HT1080 (cell line): Measurements from ENCODE around the gene NGB. TPM values are rescaled to one million over a fixed set of nuclear protein-coding genes. Genes with fewer than 3 reads are reported as not detected.
"Not testable (repeated sequence)": the region's sequence is repeated elsewhere in the genome, so short reads cannot be mapped to it uniquely, and the experiment has no call there.

Experiments used
- DNase-seq: peaks from one replicate; pipeline ENCODE4 v3.0.0-alpha.2; 2015; ENCODE audit warnings: low read depth
- total RNA-seq: library from RNA; depleted of rRNA; stranded (reverse); fragments of >200 nt; shearing (Covaris generic); gene quantifications from 2 replicates; pipeline ENCODE4 v1.2.3, GENCODE V29; 2014

Gene NGB
- total RNA-seq, 1 experiment from 2014 or later, result not detected

DNA sequence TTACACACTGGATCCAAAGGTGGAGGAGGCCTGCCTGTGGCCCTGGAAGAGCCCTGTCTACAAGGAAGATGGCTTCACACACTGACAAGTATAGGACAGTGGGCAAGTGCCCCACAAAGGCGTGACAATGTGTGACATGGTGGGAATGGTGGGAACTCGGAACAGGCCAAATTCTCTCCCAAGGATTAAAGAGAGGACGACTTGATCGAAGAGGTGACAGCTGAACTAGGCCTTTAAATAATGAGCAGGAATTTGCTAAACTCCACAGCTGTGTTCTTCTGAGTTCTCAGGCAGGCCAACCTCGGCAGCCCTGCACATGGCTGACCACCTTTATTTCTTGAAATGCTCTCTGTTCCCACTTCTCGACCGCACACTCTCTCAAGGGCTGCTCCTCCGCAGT lies 25.9 kb upstream of the NGB start:
- DNase-seq, result no peak

DNA sequence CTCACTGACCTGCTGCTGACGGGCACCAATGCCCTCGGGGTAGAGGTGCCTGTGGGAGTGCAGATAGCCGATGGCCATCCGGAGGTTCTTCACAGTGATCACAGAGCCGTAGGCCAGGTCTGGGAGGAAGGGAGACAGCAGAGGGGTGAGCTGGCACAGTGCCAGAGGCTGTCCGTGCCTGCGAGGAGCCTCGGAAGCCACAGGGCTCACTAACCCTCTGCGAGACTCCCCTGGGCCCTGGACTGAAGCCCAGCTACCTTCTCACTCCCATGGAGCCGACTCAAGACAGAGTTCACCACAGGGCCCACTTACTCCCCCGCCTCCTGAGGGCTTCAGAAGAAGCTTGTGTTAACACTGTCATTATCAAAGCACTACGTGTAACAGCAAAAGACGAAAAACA lies 25.1 kb upstream of the NGB start:
- DNase-seq, result no peak

DNA sequence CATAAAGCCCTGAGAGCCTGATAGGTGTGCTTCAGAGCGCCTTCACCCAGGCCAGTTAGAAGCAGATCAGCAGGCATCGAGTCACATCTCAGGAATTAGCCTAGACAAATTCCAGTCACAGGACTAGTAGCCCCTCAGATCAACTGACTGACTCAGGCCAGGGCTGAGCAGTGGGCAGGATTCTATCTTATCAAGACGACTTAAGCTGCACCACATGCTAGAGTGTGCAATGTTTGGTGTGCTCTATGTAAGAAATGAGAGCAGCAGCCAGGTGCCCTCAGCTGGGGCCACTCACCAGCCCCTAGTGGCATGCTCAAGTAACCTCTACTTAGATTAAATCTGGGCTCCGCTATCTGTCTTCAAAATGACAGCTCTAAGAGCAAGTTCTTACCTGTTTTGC lies 19.7 kb upstream of the NGB start:
- DNase-seq, result peak; percentile 26

DNA sequence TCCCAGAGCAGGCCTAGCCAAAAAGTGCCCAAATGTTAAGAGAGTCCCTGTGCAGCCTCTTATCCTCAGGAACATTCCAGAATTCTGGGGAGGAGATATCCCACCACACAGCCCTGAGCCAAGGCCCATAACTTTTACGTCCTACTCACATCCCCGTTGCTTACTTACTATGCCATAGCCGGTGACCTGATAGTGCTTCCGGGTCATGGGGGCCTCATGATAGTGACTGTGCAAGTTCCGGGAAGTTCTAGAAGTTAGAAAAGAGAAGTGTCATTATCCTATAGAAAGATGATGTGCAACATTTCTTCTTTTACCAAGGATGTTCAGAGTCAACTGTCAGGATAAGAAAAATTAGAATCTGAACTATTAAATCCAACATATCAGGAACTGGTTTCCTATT lies 15.6 kb upstream of the NGB start:
- no peak for DNase-seq

DNA sequence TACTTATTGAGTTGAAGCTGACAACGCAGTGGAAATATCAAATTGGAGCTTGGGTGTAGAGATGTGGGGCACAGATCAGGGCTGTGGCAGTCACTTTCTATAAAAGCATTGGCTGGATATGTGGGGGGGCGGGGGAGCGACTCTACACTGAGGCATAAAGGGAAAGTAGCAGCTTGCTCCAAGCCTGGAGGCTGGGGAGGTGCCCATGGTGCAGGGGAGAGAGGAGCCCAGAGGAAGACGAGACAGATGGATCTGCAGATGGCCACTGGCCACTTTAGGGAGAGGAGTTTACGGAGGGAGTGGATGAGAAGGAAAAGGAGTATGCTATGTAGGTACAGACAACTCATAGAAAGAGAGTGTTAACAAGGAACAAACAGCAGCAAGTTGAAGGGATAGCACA lies 13.5 kb upstream of the NGB start:
- DNase-seq, result no peak

DNA sequence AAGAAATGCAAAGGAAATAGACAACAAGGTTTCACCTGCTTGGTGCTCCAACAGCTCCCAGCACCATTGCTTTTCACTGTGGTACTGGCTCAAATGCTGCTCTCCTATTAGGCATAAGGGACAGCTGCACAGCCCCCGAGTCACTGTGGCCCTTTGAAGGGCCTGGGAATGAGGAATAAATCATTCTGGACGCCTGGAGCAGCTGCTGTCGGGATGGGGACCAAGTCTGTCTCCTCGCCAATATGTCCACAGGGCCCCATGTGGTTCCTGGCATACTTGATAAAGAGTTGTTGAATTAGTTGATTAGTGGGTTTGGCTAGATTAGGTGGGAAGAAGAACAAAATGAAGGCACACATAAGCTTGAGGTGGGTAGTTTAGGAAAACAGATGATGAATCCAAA lies 13.1 kb upstream of the NGB start:
- no peak for DNase-seq

DNA sequence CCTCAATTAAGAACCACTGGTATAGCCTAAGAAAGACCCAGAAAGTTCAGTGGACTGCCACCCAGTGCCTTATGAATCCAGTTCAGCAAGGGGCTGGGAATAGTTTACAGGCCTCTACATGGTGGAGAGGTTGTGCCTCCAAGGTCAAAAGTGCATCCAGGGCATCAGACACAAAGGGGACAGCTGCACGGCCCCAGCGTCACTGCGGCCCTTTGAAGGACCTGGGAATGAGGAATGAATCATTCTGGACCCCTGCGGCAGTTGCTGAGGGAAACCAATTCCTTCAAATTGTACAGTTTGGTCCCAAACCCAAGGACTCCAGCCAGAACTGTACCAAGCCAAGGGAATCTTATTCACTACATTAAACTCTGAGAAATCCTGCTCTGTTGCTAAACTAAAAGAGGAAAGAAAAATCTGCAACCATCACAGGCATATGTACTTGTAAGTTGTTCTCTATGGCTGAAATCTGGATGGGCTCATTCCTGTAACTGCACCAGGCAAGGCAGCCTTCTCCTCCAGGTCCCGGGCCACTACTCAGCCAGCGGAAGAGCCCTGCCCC lies 10.9 kb upstream of the NGB start:
- no peak for DNase-seq

DNA sequence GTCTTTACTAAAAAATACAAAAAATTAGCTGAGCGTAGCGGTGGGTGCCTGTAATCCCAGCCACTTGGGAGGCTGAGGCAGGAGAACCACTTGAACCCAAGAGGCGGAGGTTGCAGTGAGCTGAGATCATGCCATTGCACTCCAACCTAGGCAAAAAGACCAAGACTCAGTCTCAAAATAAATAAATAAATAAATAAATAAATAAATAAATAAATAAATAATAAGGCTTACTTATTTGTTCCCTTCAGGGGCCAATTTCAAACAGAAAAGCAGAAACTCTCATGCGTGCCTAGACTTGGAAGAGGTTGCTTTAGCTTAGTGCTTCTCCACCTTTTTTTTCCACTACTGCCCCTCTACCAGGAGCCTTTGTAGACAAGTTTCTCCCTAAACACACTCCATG lies 9.9 kb upstream of the NGB start:
- not testable (repeated sequence) for DNase-seq

DNA sequence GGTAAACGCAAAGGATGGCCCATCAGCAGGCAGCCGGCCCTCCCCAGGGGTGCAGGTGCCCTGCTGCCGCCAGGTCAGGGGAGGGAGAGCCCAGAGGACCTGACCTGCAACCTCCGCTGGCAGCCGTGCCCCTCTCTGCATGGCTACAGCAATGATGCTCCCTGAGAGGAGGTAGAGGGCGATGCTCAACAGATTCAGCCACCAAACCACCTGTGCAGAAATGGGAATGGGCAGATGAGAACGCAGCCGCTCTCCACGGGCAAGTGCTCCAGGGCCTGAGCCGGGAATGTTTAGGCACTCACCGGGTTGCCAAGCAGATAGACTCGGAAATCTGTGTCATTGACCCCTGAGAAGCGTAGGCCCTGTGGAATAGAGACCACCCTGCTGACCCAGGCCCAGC lies 8.7 kb upstream of the NGB start:
- no peak for DNase-seq

DNA sequence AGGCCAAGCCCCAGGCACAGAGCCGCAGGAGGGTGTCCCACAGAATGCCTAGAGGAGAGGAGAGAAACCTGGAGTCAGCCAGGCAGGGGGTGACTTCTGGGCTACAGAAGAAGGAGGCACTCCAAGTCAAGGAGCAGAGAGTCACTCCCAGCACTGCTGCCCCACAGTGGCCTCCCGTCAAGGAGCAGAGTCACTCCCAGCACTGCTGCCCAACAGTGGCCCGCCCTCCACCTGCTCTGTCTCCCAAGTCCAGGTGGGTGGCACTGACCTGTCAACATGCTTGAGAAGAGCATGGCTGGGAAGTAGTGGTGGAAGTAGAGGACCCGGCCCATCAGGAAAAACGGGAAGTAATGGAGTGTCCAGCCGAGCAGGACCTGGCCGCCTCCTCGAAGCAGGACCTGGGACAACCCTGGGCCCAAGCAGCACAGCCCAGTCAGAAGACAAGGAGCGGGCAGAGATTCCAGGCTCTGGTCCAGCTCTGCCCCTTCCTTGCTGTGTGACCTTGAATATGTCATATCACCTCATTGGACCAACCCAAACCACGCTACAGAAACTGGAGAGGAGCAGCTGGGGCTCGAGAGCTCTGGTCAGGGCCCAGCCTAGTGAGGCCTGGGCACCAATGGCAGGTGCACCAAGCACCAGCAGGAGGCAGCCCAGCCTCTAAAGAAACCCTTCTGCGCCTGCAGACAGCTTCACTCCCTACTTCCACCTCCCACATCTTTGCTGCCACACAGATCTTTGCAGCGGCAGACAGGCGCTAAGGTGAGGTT lies 7.6 kb upstream of the NGB start:
- DNase-seq, result no peak

DNA sequence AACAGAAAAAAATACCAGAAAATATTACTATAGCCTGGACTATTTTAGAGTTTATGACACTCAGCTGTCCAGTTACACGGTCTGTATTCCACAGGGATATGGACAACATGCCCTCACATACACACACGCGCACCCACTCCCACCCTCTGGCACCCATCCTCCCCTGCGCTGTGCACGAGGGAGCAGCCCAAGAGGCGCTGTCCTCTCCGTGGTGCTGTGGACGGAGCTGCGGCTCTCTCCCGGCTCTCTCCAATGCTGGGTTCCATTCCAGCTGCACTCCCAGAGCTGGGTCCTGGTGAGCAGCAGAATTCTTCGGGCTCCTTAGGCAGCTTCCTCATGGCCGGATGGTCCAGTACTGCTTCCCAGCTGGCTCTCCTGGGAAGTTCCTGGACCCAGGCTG lies 6.0 kb upstream of the NGB start:
- DNase-seq, result no peak

DNA sequence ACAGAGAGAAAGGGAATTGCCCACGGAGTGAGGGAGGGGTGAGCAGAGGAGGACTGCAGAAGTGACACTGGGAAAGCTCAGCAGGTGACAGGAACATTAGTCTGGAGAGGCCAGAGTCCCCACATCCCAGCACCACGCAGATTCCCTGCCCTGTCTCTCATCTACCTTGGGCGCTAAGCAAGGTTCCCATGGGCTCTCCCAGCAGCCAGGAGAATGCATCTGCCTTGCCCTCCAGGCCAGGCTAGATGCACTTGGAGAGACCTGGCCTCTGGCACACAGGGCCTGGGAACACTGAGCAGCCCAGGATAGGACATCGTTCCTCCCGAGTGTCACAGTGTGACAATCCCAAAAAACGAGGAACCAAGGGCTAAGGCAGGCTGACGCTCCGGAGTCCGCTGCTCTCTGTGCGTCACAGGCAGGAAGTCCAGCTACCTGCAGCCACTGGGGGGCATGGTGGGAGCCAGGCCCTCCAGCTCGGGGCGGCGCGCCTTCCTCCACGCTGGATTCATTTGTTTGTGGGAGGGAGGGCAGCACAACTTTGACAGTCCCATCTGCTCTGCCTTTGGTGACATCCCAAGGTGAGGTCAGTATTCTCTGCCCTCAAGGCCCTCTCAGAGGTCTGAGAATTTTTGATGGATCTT lies 5.4 kb upstream of the NGB start:
- DNase-seq, result no peak

DNA sequence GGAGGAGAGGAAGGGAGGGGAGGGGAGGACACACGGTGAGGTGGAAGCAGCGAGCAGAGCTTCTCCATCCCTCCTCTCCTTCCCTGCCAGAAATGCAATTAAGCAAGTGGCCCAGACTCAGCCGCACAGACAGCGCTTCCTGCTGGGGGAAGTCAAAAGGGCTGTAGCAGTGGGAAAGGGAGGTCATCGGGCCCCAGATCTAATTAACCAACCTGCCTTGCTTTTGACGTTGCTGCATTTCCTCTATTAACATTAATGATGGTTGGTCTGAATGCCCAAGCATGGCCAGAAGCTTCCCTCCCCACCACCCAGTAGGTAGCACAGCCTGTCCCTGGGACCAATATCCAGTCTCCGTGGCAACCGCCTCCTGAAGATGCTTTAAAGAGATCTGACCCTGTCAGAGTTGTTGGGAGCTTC lies 4.6 kb upstream of the NGB start:
- DNase-seq, result no peak

DNA sequence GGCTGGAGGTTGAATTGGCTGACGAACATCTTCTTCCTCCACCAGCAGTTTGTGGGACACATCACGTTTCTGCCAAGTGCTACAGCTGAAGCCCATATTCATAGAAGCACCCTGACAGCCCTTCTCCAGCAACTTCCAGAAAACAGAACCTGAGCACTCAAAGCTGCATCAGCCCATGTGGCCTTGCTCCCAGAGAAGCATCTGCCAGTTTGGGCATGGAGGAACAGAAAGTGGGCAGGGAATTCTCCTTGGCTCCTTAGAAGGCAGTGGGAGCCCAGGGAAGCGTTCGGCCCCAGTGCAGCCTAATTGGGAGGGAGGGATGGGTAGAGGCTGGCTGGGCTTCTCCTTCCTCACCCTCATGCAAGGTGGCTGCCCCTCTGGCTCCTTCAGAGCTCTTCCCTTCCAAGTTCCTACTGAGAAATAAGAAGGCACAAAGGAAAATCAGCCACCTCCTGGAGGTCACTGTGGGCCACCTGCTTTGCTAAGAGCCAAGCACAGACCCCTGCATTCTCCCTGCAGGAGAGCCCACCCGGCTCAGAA lies 4.1 kb upstream of the NGB start:
- no peak for DNase-seq

DNA sequence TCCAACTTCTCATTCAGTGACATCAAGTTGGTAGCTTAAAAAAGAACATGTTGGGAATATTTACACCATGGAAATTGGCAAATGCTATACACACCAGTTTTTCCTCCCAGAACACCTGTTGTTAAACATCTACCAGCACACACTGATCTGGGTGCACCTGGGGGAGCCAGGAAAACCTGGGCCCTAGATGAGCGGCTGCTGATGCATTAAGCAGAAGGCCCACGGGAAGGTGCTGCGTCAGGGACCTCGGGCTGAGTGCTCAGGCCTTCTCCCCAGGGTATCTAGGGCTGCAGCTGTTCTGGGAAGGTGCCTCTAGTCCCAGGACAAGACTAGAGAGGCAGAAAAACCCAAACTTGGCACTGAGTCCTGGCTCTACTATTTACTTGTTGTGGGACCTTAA lies 2.8 kb upstream of the NGB start:
- no peak for DNase-seq

DNA sequence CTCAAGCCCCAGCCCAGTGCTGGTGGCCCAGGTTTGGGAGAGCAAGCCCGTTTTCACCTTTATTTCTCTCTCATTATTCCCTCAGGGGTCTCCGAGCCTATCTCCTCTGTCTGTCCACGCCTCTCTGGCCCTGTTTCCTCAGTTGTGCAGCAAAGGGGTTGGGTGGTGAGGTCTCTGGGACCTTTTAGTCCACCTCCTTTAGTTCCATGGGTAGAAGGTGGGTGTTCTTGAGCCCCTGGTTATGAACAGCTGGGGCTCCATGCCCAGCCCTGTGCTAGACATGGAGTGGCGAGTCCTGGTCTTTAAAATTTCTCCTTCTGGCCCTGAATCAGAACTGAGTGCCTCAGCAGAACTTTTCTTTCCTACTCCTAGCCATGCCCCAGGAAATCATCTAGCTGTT lies 1.3 kb upstream of the NGB start:
- DNase-seq, result no peak

DNA sequence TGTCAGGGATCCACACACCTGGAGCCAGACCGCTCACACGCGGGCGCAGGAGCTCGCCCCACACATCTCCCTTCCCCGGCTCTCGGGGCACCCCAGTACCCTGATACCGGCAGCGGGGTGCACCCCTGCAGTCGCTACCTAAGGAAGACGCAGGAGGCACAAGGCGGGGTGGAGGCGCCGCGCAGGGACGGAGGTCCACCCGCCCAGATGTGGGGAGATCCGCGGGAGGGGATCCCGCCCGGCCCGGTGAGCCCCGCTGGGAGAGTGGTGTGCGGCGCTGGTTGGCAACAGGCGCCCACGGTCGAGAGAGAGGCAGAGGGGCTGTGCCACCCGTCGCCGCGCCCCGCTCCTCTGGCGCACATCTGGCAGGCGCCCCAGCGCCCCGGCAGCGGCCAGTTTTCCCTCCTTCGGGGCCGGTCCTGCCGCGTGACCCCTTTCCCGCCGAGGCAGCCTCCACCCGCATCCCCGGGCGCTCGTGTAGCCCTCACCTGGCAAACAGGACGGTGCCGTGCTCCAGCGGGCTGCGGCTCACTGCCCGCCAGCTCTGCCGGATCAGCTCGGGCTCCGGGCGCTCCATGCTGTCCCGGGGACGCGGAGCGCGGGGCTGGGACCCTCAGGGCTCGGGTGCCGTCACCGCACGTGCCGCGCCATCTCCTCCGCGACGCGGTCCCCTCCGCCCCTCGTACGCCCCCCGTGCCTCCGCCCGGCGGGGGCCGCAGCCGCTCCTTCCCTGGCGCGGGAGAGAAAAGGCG lies 469 bp downstream of the NGB start:
- DNase-seq, result no peak

DNA sequence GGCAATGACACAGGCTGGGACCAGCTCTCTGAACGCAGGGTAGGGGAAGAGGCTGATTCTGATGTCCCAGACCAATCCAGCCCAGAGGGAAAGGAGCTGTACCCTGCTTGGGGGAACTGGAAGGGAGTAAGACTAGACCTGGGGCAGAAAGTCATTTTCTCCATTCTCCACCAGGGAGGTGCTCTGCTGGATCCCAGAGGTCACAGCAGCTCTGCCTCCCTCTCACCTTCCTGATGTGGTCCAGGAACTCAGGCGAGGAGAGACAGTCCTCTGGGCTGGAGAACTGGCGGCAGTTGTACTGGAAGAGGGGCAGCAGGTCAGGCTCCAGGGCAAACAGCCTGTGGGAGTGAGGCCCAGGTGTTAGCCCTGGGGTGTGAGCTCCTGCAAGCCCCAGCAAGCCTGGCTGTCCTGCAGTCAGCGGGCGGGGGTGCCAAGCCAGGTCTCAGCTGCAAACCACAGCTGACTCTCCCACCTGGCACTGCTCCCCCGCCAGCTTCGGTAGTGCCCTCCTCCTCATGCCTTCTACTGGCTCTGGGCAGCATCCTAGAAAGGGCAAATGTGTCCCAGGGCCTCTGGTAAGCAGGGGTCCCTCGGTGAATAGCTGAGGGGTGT lies 1.9 kb downstream of the NGB start:
- DNase-seq, result no peak

DNA sequence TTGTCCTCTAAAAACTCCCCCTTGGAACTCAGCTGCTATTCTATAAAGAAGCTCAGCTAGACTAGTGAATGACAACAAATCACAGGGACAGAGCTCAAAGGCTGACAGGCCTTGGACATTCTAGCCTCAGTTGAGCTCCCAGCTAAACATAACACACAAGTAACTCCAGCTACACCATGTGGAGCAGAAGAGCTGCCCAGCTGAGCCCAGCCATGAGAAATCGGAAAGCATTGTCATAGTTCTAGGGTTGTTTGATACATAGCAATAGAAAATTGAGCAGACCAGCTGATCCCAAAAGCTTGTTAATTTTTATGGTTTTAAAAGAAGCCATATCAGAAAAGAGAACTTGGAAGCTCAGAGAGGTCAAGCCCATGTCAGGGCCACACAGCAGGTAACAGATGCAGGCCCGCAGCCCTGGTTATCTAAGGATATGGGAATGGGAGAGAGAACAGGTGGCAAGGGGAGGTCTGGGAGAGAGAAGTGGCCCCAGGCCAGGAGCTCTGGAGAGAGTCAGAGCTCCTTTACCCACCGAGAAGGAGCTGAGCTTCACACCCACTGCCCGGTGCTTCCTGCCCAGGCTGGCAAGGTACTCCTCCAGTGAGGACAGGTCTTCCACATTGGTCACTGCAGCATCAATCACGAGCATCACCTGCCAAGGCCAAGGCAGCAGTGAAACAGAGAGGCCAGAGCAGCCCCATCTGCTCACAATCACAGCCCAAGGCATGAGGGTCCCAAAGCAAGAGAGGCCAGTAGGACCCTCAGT lies 2.9 kb downstream of the NGB start:
- no peak for DNase-seq

DNA sequence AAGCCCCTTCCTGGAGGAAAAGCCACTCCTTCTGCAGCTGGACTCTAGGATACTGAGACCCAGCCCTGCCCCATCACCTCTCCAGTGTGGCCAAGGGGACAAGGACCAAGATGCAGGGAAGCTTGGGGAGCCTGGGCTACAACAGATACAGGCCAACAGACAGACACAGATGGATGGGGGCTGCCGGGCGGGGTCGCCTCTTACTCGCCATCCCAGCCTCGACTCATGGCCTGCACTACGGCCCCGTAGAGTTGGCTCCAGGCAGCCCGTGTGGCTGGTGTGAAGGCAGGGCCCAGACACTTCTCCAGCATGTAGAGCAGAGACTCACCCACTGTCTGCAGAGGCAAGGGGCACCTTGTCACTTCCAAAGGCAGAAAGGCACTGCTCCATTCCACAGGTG lies 4.7 kb downstream of the NGB start:
- DNase-seq, result no peak
